Heart left ventricle (tissue), 13 donors: ENCODE measurements around the gene MEGF11.

Experiments used
- CTCF ChIP-seq, 12 donors: fragments of 200-600 bp; sonication (generic) in 4 of 12; IDR thresholded peaks; one replicate each; pipeline versions ENCODE4 v1.5.0 to v1.8.0; 2018 to 2022; ENCODE audit warnings: antibody characterized with exemption in 12 of 12, mild to moderate bottlenecking in 5 of 12
- POLR2A ChIP-seq, 2 donors: fragments of 450-650 bp; IDR thresholded peaks; one replicate each; pipeline ENCODE4 v1.6.1; 2017; ENCODE audit warnings: antibody characterized with exemption in 2 of 2, mild to moderate bottlenecking in 2 of 2, moderate library complexity in 2 of 2
- donor health status: ischemic (EF 13 %, LVEDD 7.1; RV severe dilation, severe dysfunction).
- donor health status: DM: no; HTN: yes; CAD: no.
- donor health status: DM: no; HTN: no; CAD: no.
- donor health status: ischemic (EF 25% LVEDD 6.9; RV normal size, moderate dysfunction).
- donor health status: ischemic (EF 25% LVEDD 5.7; RV mildly dilated, moderate dysfunction).
- donor health status: ischemic (EF 35%, LVEDD 5.7; RV mildly dilated, moderate dysfunction).
- donor health status: nonischemic (EF 11% LVEDD 7.7; RV severe dilation, severe dysfunction).
- donor health status: DM: yes; HTN: yes; CAD: no.
- donor health status: PGD.
- donor health status: ischemic (EF 29% LVEDD 5.4; RV normal size, mild dysfunction).
- donor health status: nonischemic (EF 23%, LVEDD 6.1; RV moderate dilation, normal function).

GRCh38 chr15:65869126-65869953 lies 384.2 kb downstream of the MEGF11 start, which contains the start of gene RAB11A:
- TF ChIP-seq CTCF (IDR thresholded peaks at IDR 0.05), result peak in 11 of 12 donors; percentile 6 to 67 (median 43)
- peak; percentile 47 to 88 for TF ChIP-seq POLR2A (IDR thresholded peaks at IDR 0.05)
